NOMO-1 treated with DMSO at 0.1 percent for 48 hours (cell line): Measurements from ENCODE around the gene ZNF728.
"Not testable (repeated sequence)": the region's sequence is repeated elsewhere in the genome, so short reads cannot be mapped to it uniquely, and the experiment has no call there.

Experiments used
- DNase-seq: peaks from one replicate; lab custom pipeline; 2025; ENCODE audit not compliant: unreplicated experiment; lab: John Stamatoyannopoulos, UW

The ZNF728 gene

DNA sequence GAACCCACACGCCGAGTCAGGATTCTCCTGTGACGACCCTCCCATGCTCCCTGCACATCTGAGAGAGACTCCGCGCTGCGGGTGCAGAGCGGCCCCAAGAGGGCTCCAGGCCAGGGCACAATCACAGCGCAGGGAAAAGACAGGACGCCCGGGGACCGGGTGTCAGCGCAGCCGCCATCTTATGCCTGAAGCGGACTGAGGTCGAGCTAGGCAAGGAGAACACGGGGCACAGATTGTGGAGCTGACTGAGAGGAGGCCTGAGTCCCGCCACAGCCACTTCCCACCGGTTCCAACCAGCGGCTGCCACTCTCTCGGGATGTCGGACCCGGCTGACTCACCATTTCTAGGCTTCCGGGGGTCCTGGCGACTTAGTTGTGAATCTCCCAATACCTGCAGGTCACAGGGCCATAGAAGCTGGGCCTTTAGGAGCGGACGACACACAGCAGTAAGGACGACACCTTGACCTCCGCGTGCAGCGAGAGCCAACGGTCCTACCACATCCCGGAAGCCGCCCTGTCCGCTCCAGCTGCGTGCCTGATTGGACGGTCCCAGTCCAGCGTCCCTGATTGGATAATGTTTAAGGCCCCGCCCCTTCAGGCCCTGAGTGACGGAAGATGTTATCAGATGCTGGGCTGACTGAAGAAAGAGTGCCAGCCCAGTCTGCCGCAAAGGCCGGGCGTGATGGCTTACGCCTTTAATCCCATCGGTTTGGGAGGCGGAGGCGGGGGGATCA lies at the start of gene ZNF728:
Gene ZNF728 (minus strand): TSS at position 487 of the 733 bp plus-strand sequence. CDS start 146 bp downstream, at position 341.
- no peak for DNase-seq

DNA sequence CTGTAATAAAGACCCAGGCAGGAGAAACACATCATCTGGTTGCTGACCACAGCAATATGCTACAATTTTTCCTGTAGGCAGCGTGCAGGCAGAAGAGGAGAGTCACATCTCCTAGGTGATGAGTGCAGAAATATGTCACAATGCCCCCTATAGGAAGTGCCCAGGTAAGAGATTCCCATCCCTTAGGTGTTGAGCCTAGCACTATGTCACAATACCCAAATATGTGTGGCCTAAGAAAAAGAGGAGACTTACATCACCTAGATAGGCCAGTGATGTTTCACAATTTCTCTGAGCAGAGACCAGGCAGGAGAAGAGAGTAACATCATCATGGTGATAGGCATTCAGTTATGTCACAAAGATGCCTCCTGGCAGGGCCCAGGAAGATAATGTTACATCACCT lies 49.4 kb upstream of the ZNF728 start:
- no peak for DNase-seq

DNA sequence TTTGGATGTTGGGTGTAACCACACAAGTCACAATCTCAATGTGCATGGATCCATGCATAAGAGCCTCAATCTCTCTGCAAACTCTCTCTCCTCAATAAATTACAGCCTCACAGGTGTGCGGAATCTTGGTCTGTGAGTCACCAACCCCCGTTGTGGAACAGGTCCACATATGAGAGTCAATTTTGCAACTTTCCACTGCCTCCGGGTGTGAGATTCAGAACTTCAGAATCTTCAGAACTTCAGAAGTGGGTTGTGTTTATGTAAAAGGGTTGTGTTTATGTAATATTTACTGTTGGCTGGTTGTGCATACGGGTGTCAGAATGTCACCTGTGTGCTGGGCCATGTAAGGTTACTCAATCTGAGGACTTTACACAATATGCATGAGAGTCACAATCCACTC lies 46.3 kb upstream of the ZNF728 start:
- no peak for DNase-seq

DNA sequence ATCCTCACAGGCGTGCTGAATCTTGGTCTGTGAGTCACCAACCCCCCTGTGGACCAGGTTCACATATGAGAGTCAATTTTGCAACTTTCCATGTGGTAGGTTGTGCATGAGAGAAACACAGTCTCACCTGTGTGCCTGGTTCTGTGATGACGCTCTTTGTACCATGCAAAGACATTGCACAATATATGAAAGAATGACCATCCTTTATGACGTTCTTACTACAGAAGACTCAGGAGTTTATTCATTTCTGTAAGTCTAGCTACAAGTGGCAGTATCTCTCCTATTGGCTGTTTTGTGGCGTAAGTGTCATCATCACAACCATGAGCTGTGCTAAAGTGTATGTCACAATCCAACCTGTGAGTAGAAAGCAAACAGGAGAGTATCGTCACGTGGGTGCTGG lies 43.8 kb upstream of the ZNF728 start:
- no peak for DNase-seq

DNA sequence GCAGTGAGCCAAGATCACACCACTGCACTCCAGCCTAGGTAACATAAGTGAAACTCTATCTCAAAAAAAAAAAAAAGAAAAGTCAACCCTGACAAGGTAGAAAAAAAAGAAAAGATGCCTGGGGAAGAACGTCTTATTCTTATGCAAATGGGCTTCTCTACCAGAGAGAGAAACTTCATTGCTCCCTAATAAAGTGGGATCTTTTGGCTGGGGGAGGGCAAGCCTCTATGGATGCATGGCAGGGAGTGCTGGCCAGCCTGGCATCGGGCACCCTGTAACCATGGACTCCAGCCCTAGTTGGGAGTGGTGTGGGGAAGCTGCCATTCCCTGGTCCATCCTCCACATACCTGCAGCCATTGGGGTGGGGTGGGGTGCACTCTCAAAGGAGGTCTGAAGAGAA lies 30.7 kb upstream of the ZNF728 start:
- no peak for DNase-seq

DNA sequence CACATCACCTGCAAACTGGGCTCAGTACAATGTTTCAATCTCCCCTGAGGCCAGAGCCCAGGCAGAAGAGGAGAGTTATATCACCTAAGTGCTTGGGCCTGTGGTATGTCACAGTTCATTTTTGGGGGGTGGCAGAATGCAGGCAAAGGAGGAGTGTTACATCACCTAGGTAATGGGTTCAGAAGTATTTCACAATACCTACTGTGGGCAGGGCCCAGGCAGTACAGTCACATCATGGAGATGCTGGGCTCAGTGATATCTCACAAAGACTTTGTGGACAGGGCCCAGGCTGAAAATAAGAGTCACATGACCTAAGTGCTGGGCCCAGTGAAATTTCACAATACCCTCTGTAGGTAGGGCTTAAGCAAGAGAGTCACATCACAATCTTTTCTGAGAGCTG lies 12.7 kb upstream of the ZNF728 start:
- DNase-seq: no peak

DNA sequence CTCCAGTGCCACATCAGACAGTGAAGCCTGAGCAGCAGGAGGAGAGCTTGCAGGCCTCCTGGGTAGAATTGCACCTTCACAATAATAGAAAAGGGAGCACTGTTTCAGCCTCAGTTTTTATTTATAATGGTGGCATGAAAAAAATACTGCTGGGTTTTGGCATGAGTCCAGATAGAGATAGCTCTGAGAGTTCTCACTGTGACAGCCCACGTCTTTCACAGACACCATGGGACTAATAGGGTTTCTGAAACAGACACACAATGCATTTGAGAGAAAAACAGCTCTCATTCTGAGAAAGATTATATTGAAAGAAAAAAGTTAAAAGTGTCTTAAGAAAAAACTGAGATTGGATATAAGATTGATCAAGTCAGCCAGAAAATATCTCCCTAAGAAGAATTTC lies 8.0 kb downstream of the ZNF728 start:
- not testable (repeated sequence) for DNase-seq

DNA sequence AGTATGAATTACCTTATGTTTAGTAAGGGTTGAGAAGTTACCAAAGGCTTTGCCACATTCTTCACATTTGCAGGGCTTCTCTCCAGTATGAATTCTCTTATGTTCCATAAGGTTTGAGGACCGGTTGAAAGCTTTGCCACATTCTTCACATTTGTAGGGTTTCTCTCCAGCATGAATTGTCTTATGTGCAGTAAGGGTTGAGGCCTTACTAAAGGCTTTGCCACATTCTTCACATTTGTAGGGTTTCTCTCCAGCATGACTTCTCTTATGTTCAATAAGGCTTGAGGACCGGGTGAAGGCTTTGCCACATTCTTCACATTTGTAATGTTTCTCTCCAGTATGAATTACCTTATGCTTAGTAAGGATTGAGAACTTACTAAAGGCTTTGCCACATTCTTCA lies 26.7 kb downstream of the ZNF728 start:
- DNase-seq: no peak

DNA sequence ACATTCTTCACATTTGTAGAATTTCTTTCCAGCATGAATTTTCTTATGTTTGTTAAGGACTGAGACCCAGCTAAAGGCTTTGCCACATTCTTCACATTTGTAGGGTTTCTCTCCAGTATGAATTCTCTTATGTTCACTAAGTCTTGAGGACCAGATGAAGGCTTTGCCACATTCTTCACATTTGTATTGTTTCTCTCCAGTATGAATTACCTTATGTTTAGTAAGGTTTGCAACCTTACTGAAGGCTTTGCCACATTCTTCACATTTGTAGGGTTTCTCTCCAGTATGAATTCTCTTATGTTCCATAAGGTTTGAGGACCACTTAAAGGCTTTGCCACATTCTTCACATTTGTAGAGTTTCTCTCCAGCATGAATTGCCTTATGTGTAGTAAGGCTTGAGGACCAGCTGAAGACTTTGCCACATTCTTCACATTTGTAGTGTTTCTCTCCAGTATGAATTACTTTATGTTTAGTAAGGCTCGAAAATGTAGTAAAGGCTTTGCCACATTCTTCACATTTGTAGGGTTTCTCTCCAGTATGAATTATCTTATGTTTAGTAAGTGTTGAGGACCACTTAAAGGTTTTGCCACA lies 27.3 kb downstream of the ZNF728 start:
- not testable (repeated sequence) for DNase-seq

DNA sequence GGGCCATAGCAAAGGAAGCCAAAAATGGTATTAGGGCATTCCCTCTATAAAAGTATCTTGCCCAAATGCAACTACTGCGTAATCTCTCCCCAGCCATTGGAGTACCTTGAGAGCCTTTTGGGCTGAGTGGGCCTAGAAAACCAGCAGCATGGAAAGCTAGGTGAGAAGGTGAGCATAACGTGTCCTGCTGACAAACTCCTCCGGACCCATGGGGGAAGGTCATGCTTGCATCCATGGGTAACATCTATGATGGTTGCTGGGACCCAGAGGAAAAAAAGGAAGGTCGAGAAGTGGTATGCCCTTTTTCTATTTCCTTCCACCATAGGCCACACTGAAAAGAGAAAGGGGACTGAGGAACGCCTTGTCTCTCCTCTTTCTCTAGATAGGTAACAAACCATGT lies 57.4 kb downstream of the ZNF728 start:
- DNase-seq: no peak

DNA sequence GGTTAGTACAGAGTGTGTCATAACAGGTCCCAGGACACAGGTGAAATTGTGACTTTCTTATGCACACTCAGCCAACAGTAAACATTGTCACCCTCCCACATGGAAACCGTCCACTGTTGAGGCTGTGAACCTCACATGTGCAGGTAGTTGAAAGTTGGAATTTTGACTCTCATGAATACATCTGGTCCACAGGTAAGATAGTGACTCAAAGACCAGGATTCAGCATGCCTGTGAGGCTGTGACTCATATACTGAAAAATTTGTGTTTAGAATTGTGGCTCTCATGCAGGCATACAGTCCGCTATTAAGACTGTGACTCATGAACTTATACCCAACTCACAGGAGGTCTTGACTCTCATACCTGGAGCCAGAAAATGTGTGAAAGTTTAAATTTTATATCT lies 67.8 kb downstream of the ZNF728 start:
- DNase-seq: no peak

DNA sequence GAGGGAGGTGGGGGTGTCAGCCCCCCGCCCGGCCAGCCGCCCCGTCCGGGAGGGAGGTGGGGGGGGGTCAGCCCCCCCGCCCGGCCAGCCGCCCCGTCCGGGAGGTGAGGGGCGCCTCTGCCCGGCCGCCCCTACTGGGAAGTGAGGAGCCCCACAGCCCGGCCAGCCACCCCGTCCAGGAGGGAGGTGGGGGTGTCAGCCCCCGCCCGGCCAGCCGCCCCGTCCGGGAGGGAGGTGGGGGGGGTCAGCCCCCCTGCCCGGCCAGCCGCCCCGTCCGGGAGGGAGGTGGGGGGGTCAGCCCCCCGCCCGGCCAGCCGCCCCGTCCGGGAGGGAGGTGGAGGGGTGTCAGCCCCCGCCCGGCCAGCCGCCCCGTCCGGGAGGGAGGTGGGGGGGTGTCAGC lies 75.4 kb downstream of the ZNF728 start:
- not testable (repeated sequence) for DNase-seq

DNA sequence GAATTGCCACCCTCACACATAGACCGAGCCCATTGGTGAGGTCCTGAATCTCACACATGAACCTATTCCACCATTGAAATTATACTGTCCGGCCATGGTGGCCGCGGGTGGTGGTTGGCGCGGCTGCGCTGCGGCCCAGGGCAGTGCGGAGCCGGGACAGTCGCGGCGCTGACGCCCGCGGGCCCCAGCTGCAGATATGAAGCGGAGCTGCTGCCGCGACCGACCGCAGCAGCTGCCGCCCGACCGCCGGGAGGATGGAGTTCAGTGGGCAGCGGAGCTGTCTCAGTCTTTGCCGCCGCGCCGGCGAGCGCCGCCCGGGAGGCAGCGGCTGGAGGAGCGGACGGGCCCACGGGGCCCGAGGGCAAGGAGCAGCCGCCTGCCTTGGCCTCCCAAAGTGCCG lies 77.8 kb downstream of the ZNF728 start:
- DNase-seq: not testable (repeated sequence)
